AG10803 (cell line): ENCODE measurements around the gene SNX17.
"Not testable (repeated sequence)": the region's sequence is repeated elsewhere in the genome, so short reads cannot be mapped to it uniquely, and the experiment has no call there.

ENCODE experiments used
- DNase-seq: peaks from one replicate; pipeline ENCODE4 v3.0.0; 2010; ENCODE audit warnings: low read depth
- H3K4me3 ChIP-seq: 2 replicates; pipeline ENCODE4 v1.5.1; 2011; ENCODE audit warnings: mild to moderate bottlenecking, low read length, control low read depth
- CTCF ChIP-seq: conservative IDR thresholded peaks from 2 replicates; pipeline ENCODE4 v1.5.1; 2011; ENCODE audit warnings: mild to moderate bottlenecking, low read length, control low read depth, inconsistent platforms

Gene SNX17

GRCh38 chr2:27422958-27423357 is 52.5 kb downstream of the SNX17 start:
- H3K4me3 ChIP-seq: no peak overlapping the region
- no peak for DNase-seq
- TF ChIP-seq CTCF: no peak

GRCh38 chr2:27425039-27425438 is 54.6 kb downstream of the SNX17 start:
- DNase-seq: not testable (repeated sequence)

More at GRCh38 chr2:27425039-27425438, 54.6 kb downstream of the SNX17 start:
- H3K4me3 ChIP-seq: not testable (repeated sequence)
